Measurements from ENCODE around the gene BSG.

The BSG gene

DNA sequence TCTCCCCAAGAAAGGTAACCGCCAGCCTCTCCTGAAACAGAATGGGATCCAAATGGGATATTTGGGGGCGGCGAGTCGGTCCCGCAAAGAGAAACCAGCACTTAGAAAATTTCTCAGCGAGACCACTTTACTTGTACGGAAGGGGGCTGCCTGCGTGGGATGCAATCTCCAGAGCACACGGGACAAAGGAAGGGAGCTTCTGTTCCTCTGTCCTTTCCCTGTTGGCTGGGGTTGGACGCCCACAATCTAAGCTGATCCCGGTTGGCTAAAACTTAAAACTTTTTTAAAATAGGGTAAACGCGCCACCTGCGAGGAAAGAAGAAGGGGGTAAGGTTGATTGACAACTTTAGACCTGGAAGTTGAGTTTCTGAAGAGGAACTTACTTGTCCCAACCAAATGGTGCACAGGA is 826 bp upstream of the BSG start (continued):
- peak; percentile 9; the same call in 1 of the 2 replicates for TF ChIP-seq IKZF3 (tag by site-specific recombination; IDR thresholded peaks at IDR 0.05)

DNA sequence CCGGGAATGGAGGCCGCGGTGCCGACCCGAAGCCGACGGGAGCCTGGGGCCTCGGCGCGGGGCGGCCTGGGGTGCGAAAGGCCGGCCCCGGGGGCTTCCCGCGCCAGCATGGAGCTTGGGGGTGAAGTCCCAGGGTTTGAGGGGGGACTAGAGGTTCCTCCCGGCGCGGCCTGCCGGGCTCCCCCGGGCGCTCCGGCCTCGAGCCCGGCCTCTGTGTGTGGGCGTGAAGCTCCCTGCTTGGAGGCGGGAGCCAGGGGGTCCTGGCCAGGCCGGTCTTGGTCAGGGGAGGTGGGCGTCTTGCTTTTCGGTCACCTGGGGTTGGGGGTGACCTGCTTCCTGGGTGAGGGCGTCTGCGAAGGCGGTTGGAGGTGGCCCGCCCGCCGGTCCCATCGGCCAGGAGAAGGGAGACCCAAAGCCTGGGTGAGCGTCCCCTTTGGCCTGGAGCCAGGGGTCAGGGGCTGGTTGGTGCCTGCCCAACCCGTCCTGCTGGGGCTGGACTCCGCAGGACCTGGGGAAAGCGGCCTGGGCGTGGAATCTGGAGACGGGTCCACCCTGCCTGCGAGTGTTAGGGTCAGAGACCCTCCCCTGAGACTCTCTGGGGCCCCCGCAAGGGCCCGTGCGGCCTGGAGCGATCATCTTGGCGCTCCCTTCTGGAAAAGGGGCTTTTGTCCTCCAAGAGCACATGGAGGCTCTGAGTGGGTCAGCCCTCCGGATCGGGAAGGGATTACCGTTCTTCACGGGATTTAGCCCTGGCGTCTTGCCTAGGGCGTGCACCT is 535 bp downstream of the BSG start:
- no peaks in the 10 kb centered on the region for H3K9me3 ChIP-seq (ENCODE audit: control insufficient read depth, insufficient read depth, low read depth, low read length)
- ChIA-PET POLR2A (interaction anchor here (0.9 to 2.2 kb wide), 3 partner anchors 17 to 43 kb away, joined by 3 to 17 read pairs (median 4); partner anchors contain the start of gene CDC34), CTCF (interaction anchor here (0.5 to 0.9 kb wide), 2 partner anchors 62 to 211 kb away, joined by 3 to 4 read pairs; no protein-coding TSS in a partner anchor)
- TF ChIP-seq, protein P1, sequence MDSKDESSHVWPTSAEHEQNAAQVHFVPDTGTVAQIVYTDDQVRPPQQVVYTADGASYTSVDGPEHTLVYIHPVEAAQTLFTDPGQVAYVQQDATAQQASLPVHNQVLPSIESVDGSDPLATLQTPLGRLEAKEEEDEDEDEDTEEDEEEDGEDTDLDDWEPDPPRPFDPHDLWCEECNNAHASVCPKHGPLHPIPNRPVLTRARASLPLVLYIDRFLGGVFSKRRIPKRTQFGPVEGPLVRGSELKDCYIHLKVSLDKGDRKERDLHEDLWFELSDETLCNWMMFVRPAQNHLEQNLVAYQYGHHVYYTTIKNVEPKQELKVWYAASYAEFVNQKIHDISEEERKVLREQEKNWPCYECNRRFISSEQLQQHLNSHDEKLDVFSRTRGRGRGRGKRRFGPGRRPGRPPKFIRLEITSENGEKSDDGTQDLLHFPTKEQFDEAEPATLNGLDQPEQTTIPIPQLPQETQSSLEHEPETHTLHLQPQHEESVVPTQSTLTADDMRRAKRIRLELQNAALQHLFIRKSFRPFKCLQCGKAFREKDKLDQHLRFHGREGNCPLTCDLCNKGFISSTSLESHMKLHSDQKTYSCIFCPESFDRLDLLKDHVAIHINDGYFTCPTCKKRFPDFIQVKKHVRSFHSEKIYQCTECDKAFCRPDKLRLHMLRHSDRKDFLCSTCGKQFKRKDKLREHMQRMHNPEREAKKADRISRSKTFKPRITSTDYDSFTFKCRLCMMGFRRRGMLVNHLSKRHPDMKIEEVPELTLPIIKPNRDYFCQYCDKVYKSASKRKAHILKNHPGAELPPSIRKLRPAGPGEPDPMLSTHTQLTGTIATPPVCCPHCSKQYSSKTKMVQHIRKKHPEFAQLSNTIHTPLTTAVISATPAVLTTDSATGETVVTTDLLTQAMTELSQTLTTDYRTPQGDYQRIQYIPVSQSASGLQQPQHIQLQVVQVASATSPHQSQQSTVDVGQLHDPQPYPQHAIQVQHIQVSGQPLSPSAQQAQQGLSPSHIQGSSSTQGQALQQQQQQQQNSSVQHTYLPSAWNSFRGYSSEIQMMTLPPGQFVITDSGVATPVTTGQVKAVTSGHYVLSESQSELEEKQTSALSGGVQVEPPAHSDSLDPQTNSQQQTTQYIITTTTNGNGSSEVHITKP (tag by site-specific recombination; IDR thresholded peaks at IDR 0.05), result peak; percentile 58
- TF ChIP-seq EGR2 (tag by site-specific recombination; IDR thresholded peaks at IDR 0.05; ENCODE audit: low read depth), result peak; percentile 55
- no peak for TF ChIP-seq ZNF155 (tag by site-specific recombination; IDR thresholded peaks at IDR 0.05)
- TF ChIP-seq ZNF19 (tag by site-specific recombination; IDR thresholded peaks at IDR 0.05; ENCODE audit: low read depth), result no peak
- TF ChIP-seq ZNF335 (tag by site-specific recombination; conservative IDR thresholded peaks at IDR 0.05), result peak; percentile 69
- no peak for TF ChIP-seq ZNF121 (tag by site-specific recombination; IDR thresholded peaks at IDR 0.05)
- TF ChIP-seq KLF16 (tag by site-specific recombination; IDR thresholded peaks at IDR 0.05), result no peak
- peak; percentile 74 for TF ChIP-seq ZFHX2 (tag by site-specific recombination; conservative IDR thresholded peaks at IDR 0.05)
- TF ChIP-seq BCL11A (tag by site-specific recombination; IDR thresholded peaks at IDR 0.05; ENCODE audit: low read depth), result peak; percentile 16; the same call in 1 of the 2 replicates
- peak; percentile 58; the same call in 1 of the 2 replicates for TF ChIP-seq IKZF3 (tag by site-specific recombination; IDR thresholded peaks at IDR 0.05)
- TF ChIP-seq ZBTB8A (tag by site-specific recombination; IDR thresholded peaks at IDR 0.05), result 0 out of 2 replicates have a peak, but pooled peaks have one; percentile 31
- 0 out of 2 replicates have a peak, but pooled peaks have one; percentile 21 for TF ChIP-seq ZXDB (tag by site-specific recombination; IDR thresholded peaks at IDR 0.05)
- TF ChIP-seq, protein P2, sequence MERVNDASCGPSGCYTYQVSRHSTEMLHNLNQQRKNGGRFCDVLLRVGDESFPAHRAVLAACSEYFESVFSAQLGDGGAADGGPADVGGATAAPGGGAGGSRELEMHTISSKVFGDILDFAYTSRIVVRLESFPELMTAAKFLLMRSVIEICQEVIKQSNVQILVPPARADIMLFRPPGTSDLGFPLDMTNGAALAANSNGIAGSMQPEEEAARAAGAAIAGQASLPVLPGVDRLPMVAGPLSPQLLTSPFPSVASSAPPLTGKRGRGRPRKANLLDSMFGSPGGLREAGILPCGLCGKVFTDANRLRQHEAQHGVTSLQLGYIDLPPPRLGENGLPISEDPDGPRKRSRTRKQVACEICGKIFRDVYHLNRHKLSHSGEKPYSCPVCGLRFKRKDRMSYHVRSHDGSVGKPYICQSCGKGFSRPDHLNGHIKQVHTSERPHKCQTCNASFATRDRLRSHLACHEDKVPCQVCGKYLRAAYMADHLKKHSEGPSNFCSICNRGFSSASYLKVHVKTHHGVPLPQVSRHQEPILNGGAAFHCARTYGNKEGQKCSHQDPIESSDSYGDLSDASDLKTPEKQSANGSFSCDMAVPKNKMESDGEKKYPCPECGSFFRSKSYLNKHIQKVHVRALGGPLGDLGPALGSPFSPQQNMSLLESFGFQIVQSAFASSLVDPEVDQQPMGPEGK (tag by site-specific recombination; IDR thresholded peaks at IDR 0.05), result 0 out of 2 replicates have a peak, but pooled peaks have one; percentile 26
- TF ChIP-seq, protein P3, sequence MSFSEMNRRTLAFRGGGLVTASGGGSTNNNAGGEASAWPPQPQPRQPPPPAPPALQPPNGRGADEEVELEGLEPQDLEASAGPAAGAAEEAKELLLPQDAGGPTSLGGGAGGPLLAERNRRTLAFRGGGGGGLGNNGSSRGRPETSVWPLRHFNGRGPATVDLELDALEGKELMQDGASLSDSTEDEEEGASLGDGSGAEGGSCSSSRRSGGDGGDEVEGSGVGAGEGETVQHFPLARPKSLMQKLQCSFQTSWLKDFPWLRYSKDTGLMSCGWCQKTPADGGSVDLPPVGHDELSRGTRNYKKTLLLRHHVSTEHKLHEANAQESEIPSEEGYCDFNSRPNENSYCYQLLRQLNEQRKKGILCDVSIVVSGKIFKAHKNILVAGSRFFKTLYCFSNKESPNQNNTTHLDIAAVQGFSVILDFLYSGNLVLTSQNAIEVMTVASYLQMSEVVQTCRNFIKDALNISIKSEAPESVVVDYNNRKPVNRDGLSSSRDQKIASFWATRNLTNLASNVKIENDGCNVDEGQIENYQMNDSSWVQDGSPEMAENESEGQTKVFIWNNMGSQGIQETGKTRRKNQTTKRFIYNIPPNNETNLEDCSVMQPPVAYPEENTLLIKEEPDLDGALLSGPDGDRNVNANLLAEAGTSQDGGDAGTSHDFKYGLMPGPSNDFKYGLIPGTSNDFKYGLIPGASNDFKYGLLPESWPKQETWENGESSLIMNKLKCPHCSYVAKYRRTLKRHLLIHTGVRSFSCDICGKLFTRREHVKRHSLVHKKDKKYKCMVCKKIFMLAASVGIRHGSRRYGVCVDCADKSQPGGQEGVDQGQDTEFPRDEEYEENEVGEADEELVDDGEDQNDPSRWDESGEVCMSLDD (tag by site-specific recombination; IDR thresholded peaks at IDR 0.05), result peak; percentile 34
- peak; percentile 50; the same call in 1 of the 2 replicates for TF ChIP-seq GLIS2 (tag by site-specific recombination; IDR thresholded peaks at IDR 0.05)
- H3K36me3 ChIP-seq (ENCODE audit: control insufficient read depth in 2 of 2, insufficient read depth in 1 of 2, low read length in 2 of 2), result peaks cover 0 to 18% of the 10 kb centered on the region in 2 experiments; a peak in 2 of 3 replicates
- peak overlapping the region; percentile 92 for H3K4me3 ChIP-seq (ENCODE audit: low read depth, low read length)
- H3K27ac ChIP-seq (ENCODE audit: extremely low read depth, low read depth, low read length), result peak overlapping the region; percentile 91
- H3K4me1 ChIP-seq (ENCODE audit: control insufficient read depth, insufficient read depth, low read length), result peaks cover 7% of the 10 kb centered on the region
